ENCODE results near the gene PAK2.

Gene PAK2

DNA sequence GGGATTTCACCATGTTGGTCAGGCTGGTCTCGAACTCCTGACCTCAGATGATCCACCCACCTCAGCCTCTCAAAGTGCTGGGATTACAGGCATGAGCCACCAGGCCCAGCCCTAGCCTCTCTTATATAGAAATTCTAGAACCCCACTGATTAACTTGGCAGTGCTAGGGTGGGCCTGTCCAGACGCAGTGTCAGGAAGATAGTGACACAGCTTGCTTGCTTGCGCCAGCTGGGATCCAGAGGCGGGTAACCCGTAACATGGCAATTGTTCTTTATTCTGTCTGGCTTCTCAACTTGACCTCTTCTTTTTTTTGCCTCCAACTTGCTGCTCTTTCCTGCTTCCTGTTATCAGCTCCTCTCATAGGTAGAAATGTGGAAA is 43.8 kb upstream of the PAK2 start:
- Histone ChIP-seq H3K79me2 (ENCODE audit: control insufficient read depth, insufficient read depth, low read length) (no peaks in the 10 kb centered on the region), H3K27me3 (ENCODE audit: insufficient read depth, low read length, poor library complexity) (no peaks in the 10 kb centered on the region), H3K23ac (ENCODE audit: low read length) (no peak overlapping the region), H2BK5ac (ENCODE audit: low read length) (no peak overlapping the region), H3K4me1 (ENCODE audit: control insufficient read depth, low read depth, low read length) (no peaks in the 10 kb centered on the region), H3K27ac (ENCODE audit: low read depth, low read length) (no peak overlapping the region), H3K36me3 (ENCODE audit: control insufficient read depth, insufficient read depth, low read length) (no peaks in the 10 kb centered on the region), H4K8ac (ENCODE audit: low read depth, low read length) (no peak overlapping the region), H4K5ac (ENCODE audit: low read length) (no peak overlapping the region), H3K4ac (ENCODE audit: low read depth, low read length) (no peak overlapping the region), H3K9ac (ENCODE audit: low read length) (no peak overlapping the region), H3K4me2 (ENCODE audit: low read length) (no peak overlapping the region), H2BK15ac (replicated peaks; ENCODE audit: low read depth) (no peak overlapping the region), H3K4me3 (ENCODE audit: low read length) (no peak overlapping the region), H3K18ac (ENCODE audit: low read length) (no peak overlapping the region), H3K56ac (ENCODE audit: low read length) (no peak overlapping the region), H3K79me1 (ENCODE audit: low read length) (no peaks in the 10 kb centered on the region), H2BK120ac (ENCODE audit: low read depth, low read length) (no peak overlapping the region), H2AK5ac (ENCODE audit: low read length) (no peak overlapping the region)
- no peak for DNase-seq
- WGBS (ENCODE audit: extremely low coverage, insufficient coverage, low lambda C conversion rate): no CpG with 5 or more reads among the region's 5 CpGs

DNA sequence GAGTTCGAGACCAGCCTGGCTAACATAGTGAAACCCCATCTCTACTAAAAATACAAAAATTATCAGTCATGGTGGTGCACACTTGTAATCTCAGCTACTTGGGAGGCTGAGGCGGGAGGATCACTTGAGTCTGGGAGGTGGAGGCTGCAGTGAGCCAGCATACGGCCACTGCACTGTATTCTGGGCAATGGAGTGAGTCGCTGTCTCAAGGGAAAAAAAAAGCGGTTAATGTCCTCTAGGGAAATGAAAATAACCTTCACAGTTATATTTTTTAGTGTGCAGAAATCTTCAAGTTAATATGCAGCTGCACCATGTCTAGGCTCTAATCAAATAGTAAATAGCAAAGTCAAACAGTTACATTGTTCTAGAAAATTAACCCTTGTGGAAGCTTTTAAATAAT is 42.4 kb upstream of the PAK2 start:
- DNase-seq: no peak
- WGBS (ENCODE audit: extremely low coverage, insufficient coverage, low lambda C conversion rate): no CpG with 5 or more reads among the region's 5 CpGs
- no peak overlapping the region for H3K4me3 ChIP-seq (ENCODE audit: low read length)
- H4K5ac ChIP-seq (ENCODE audit: low read length): no peak overlapping the region
- no peaks in the 10 kb centered on the region for H3K27me3 ChIP-seq (ENCODE audit: insufficient read depth, low read length, poor library complexity)
- no peak overlapping the region for H3K18ac ChIP-seq (ENCODE audit: low read length)
- H2BK120ac ChIP-seq (ENCODE audit: low read depth, low read length): no peak overlapping the region
- no peaks in the 10 kb centered on the region for H3K4me1 ChIP-seq (ENCODE audit: control insufficient read depth, low read depth, low read length)
- no peak overlapping the region for H3K9ac ChIP-seq (ENCODE audit: low read length)
- H3K79me1 ChIP-seq (ENCODE audit: low read length): no peaks in the 10 kb centered on the region
- no peak overlapping the region for H3K27ac ChIP-seq (ENCODE audit: low read depth, low read length)
- H2AK5ac ChIP-seq (ENCODE audit: low read length): no peak overlapping the region
- H3K4me2 ChIP-seq (ENCODE audit: low read length): no peak overlapping the region
- no peak overlapping the region for H3K4ac ChIP-seq (ENCODE audit: low read depth, low read length)
- no peak overlapping the region for H4K8ac ChIP-seq (ENCODE audit: low read depth, low read length)
- H3K56ac ChIP-seq (ENCODE audit: low read length): no peak overlapping the region
- no peaks in the 10 kb centered on the region for H3K36me3 ChIP-seq (ENCODE audit: control insufficient read depth, insufficient read depth, low read length)
- H3K79me2 ChIP-seq (ENCODE audit: control insufficient read depth, insufficient read depth, low read length): no peaks in the 10 kb centered on the region
- no peak overlapping the region for H2BK5ac ChIP-seq (ENCODE audit: low read length)
- no peak overlapping the region for H3K23ac ChIP-seq (ENCODE audit: low read length)
- no peak overlapping the region for H2BK15ac ChIP-seq (replicated peaks; ENCODE audit: low read depth)

DNA sequence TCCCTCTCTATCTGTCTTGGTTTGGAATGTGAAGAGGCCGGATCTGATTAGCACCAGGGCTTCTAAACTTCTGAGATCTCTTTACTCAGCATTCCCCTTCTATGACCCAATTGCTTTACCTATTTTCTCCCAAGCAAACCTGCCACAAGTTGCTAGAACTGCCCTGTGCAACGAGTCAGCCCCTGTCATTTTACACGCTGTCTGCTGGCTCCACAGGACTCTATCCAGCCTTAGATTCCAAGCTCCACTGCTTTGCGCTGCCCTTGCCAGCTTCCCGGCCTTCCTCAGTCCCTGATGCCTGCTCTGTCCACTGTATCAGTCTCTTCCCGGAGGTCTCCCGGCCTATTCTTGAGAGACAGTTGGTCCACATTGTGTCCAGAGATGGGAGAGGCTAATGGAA is 39.9 kb upstream of the PAK2 start:
- Histone ChIP-seq H3K9ac (ENCODE audit: low read length) (no peak overlapping the region), H2BK120ac (ENCODE audit: low read depth, low read length) (no peak overlapping the region), H4K8ac (ENCODE audit: low read depth, low read length) (no peak overlapping the region), H2BK15ac (replicated peaks; ENCODE audit: low read depth) (no peak overlapping the region), H3K4me1 (ENCODE audit: control insufficient read depth, low read depth, low read length) (no peaks in the 10 kb centered on the region), H2BK5ac (ENCODE audit: low read length) (no peak overlapping the region), H3K36me3 (ENCODE audit: control insufficient read depth, insufficient read depth, low read length) (no peaks in the 10 kb centered on the region), H3K4me2 (ENCODE audit: low read length) (no peak overlapping the region), H3K4me3 (ENCODE audit: low read length) (no peak overlapping the region), H3K79me2 (ENCODE audit: control insufficient read depth, insufficient read depth, low read length) (no peaks in the 10 kb centered on the region), H3K4ac (ENCODE audit: low read depth, low read length) (no peak overlapping the region), H2AK5ac (ENCODE audit: low read length) (no peak overlapping the region), H3K27ac (ENCODE audit: low read depth, low read length) (no peak overlapping the region), H3K79me1 (ENCODE audit: low read length) (no peaks in the 10 kb centered on the region), H4K5ac (ENCODE audit: low read length) (no peak overlapping the region), H3K18ac (ENCODE audit: low read length) (no peak overlapping the region), H3K27me3 (ENCODE audit: insufficient read depth, low read length, poor library complexity) (no peaks in the 10 kb centered on the region), H3K23ac (ENCODE audit: low read length) (no peak overlapping the region), H3K56ac (ENCODE audit: low read length) (peak overlapping the region; percentile 15)
- DNase-seq: peak; percentile 51
- no CpG with 5 or more reads among the region's 7 CpGs for WGBS (ENCODE audit: extremely low coverage, insufficient coverage, low lambda C conversion rate)

DNA sequence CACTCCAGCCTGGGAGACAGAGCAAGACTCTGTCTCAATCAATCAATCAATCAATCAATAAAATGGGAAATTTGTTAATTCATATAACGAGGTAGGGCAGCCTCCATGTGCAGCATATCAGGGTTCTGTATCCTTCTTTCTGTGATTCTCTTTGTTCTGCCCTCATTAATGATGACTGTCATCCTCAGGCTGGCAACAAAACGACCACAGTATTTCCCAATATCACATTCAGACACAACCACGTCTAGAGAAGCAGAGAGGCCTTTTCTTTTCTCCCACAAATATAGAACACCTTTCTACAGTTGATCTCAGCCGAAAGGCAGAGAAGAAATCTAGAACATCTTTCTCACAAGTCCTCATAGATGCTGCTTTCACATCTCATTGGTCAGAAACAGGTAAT is 38.9 kb upstream of the PAK2 start:
- H3K4me3 ChIP-seq (ENCODE audit: low read length): no peak overlapping the region
- no peaks in the 10 kb centered on the region for H3K79me1 ChIP-seq (ENCODE audit: low read length)
- no peak overlapping the region for H3K4ac ChIP-seq (ENCODE audit: low read depth, low read length)
- no peaks in the 10 kb centered on the region for H3K27me3 ChIP-seq (ENCODE audit: insufficient read depth, low read length, poor library complexity)
- H3K56ac ChIP-seq (ENCODE audit: low read length): no peak overlapping the region
- no peak overlapping the region for H3K18ac ChIP-seq (ENCODE audit: low read length)
- no peak overlapping the region for H4K8ac ChIP-seq (ENCODE audit: low read depth, low read length)
- no peaks in the 10 kb centered on the region for H3K79me2 ChIP-seq (ENCODE audit: control insufficient read depth, insufficient read depth, low read length)
- H3K4me1 ChIP-seq (ENCODE audit: control insufficient read depth, low read depth, low read length): no peaks in the 10 kb centered on the region
- no peak overlapping the region for H3K23ac ChIP-seq (ENCODE audit: low read length)
- H3K36me3 ChIP-seq (ENCODE audit: control insufficient read depth, insufficient read depth, low read length): no peaks in the 10 kb centered on the region
- no peak overlapping the region for H2BK120ac ChIP-seq (ENCODE audit: low read depth, low read length)
- H2BK5ac ChIP-seq (ENCODE audit: low read length): no peak overlapping the region
- no peak overlapping the region for H3K4me2 ChIP-seq (ENCODE audit: low read length)
- H2AK5ac ChIP-seq (ENCODE audit: low read length): no peak overlapping the region
- H4K5ac ChIP-seq (ENCODE audit: low read length): no peak overlapping the region
- H2BK15ac ChIP-seq (replicated peaks; ENCODE audit: low read depth): no peak overlapping the region
- DNase-seq: no peak
- no peak overlapping the region for H3K27ac ChIP-seq (ENCODE audit: low read depth, low read length)
- no peak overlapping the region for H3K9ac ChIP-seq (ENCODE audit: low read length)
- WGBS (ENCODE audit: extremely low coverage, insufficient coverage, low lambda C conversion rate): no CpG with 5 or more reads among the region's 4 CpGs

DNA sequence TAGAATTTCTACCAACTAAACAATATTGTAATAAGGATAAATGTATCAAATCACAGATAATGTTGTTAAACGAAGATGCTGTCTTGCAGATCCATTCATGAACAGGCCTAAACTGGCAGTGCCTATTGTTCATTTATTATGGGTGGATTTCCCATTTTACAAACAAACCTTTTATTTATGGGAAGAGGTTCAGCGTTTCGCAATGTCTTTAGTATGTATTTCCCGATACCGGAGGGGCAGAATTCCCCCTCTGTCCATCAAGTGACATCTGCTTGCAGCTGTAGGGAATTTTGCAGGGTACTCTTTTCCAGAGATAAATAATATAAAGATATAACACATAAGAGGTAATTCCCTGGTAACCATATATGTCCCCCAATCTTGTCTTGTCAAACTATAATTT is 33.3 kb upstream of the PAK2 start:
- Histone ChIP-seq H2BK120ac (ENCODE audit: low read depth, low read length) (no peak overlapping the region), H3K27me3 (ENCODE audit: insufficient read depth, low read length, poor library complexity) (no peaks in the 10 kb centered on the region), H3K9ac (ENCODE audit: low read length) (no peak overlapping the region), H3K79me2 (ENCODE audit: control insufficient read depth, insufficient read depth, low read length) (no peaks in the 10 kb centered on the region), H3K36me3 (ENCODE audit: control insufficient read depth, insufficient read depth, low read length) (no peaks in the 10 kb centered on the region), H3K4ac (ENCODE audit: low read depth, low read length) (no peak overlapping the region), H2AK5ac (ENCODE audit: low read length) (no peak overlapping the region), H3K4me2 (ENCODE audit: low read length) (no peak overlapping the region), H4K5ac (ENCODE audit: low read length) (no peak overlapping the region), H3K23ac (ENCODE audit: low read length) (no peak overlapping the region), H3K4me1 (ENCODE audit: control insufficient read depth, low read depth, low read length) (no peaks in the 10 kb centered on the region), H4K8ac (ENCODE audit: low read depth, low read length) (no peak overlapping the region), H3K4me3 (ENCODE audit: low read length) (no peak overlapping the region), H3K27ac (ENCODE audit: low read depth, low read length) (no peak overlapping the region), H3K79me1 (ENCODE audit: low read length) (no peaks in the 10 kb centered on the region), H2BK15ac (replicated peaks; ENCODE audit: low read depth) (no peak overlapping the region), H2BK5ac (ENCODE audit: low read length) (no peak overlapping the region), H3K56ac (ENCODE audit: low read length) (no peak overlapping the region), H3K18ac (ENCODE audit: low read length) (no peak overlapping the region)
- WGBS (ENCODE audit: extremely low coverage, insufficient coverage, low lambda C conversion rate): no CpG with 5 or more reads among the region's 5 CpGs
- DNase-seq: no peak

DNA sequence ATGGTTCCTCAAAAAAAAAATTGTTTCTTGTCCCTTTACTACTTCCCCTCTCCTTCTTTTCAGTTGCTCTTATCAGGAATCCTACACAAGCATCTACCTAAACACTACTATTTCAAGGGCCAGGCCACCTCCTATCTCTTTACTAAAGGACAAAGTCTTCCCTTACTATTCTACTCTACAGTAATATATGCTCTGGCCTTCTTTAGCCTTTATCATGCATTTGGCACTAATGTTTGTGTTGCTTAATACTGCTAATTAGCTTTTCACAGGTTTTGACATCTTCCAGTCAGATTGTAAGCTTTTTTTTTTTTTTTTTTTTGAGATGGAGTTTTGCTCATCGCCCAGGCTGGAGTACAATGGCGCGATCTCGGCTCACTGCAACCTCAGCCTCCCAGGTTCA is 32.9 kb upstream of the PAK2 start:
- no peaks in the 10 kb centered on the region for H3K79me2 ChIP-seq (ENCODE audit: control insufficient read depth, insufficient read depth, low read length)
- H3K27ac ChIP-seq (ENCODE audit: low read depth, low read length): no peak overlapping the region
- no peak overlapping the region for H3K56ac ChIP-seq (ENCODE audit: low read length)
- H4K8ac ChIP-seq (ENCODE audit: low read depth, low read length): no peak overlapping the region
- no peaks in the 10 kb centered on the region for H3K36me3 ChIP-seq (ENCODE audit: control insufficient read depth, insufficient read depth, low read length)
- H2BK5ac ChIP-seq (ENCODE audit: low read length): no peak overlapping the region
- H3K23ac ChIP-seq (ENCODE audit: low read length): no peak overlapping the region
- WGBS (ENCODE audit: extremely low coverage, insufficient coverage, low lambda C conversion rate): no CpG with 5 or more reads among the region's 4 CpGs
- no peak overlapping the region for H2BK120ac ChIP-seq (ENCODE audit: low read depth, low read length)
- H3K4me2 ChIP-seq (ENCODE audit: low read length): no peak overlapping the region
- no peak overlapping the region for H3K4ac ChIP-seq (ENCODE audit: low read depth, low read length)
- H3K4me3 ChIP-seq (ENCODE audit: low read length): no peak overlapping the region
- no peak overlapping the region for H2BK15ac ChIP-seq (replicated peaks; ENCODE audit: low read depth)
- H3K27me3 ChIP-seq (ENCODE audit: insufficient read depth, low read length, poor library complexity): no peaks in the 10 kb centered on the region
- H3K9ac ChIP-seq (ENCODE audit: low read length): no peak overlapping the region
- H4K5ac ChIP-seq (ENCODE audit: low read length): no peak overlapping the region
- no peaks in the 10 kb centered on the region for H3K4me1 ChIP-seq (ENCODE audit: control insufficient read depth, low read depth, low read length)
- no peak for DNase-seq
- H2AK5ac ChIP-seq (ENCODE audit: low read length): no peak overlapping the region
- no peaks in the 10 kb centered on the region for H3K79me1 ChIP-seq (ENCODE audit: low read length)
- H3K18ac ChIP-seq (ENCODE audit: low read length): no peak overlapping the region

All from mesendoderm (in vitro differentiated cells).